ENCODE results near the gene CLTB. TPM values are rescaled to one million over a fixed set of nuclear protein-coding genes. Genes with fewer than 3 reads are reported as not detected.
"Not testable (repeated sequence)": the region's sequence is repeated elsewhere in the genome, so short reads cannot be mapped to it uniquely, and the experiment has no call there.

CLTB gene
- total RNA-seq, 2 donors from 2014 or later, result 39.6 to 57.3 TPM

DNA sequence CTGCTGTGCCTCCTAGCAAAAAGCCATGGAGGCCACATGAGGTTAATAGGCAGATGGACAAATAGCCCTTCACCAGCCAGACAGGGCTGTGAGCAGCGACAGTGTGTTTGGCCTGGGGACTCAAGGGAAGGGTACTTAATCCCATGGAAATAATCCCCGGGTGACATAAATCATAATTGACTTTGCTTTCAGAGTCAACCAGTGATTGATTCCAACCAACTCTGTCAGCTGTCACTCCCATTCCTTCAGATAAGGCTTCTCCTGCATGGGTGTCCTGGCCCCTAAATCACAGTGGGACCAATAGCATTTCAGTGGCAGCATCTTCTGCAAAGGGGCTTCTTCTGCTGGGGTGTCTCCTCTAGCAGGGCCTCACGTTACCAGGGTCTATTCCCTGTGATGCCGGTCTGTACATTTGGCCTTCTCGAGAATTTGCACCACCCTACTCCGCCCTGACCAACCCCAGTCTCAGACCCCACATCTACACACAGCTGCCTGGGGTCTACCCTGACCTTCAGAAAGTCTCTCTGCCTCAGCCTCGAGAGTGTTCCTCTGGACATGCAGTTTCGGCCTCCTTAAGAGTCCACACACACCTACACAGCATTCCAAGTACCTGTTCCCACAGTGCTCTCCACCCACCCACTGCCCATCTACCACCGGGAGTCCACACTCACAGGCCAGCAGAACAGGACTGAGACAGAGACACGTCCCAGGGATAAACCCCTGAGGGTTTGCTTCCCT, 3.7 kb downstream of the CLTB start:
- WGBS, 2 donors, result 74 to 86% methylated on average over 8 to 10 of the region's 10 CpGs
- DNase-seq (no peak), ATAC-seq (no peak)
- Histone ChIP-seq H3K4me3 (no peak overlapping the region), H3K9me3 (no peaks in the 10 kb centered on the region), H3K27me3 (no peaks in the 10 kb centered on the region), H3K4me1 (peaks cover 38% of the 10 kb centered on the region), H3K36me3 (replicated peaks in 1 of 2; ENCODE audit: insufficient read depth in 1 of 2, low read depth in 2 of 2) (peaks cover 0 to 5% of the 10 kb centered on the region in 2 donors), H3K27ac (no peak overlapping the region)
- intact Hi-C loops (cut with DNase I), result no loop called here
- TF ChIP-seq POLR2A (IDR thresholded peaks at IDR 0.05), result no peak
- TF ChIP-seq CTCF (IDR thresholded peaks at IDR 0.05), result no peak

- DNase-seq, result no peak
- Histone ChIP-seq H3K27ac (no peak overlapping the region), H3K4me3 (no peak overlapping the region), H3K4me1 (peaks cover 30% of the 10 kb centered on the region), H3K9me3 (no peaks in the 10 kb centered on the region), H3K36me3 (replicated peaks in 1 of 2; ENCODE audit: insufficient read depth in 1 of 2, low read depth in 2 of 2) (peaks cover 0 to 5% of the 10 kb centered on the region in 2 donors), H3K27me3 (no peaks in the 10 kb centered on the region)
- 87 to 91% methylated on average over 2 to 5 of the region's 5 CpGs for WGBS, 2 donors
- TF ChIP-seq CTCF (IDR thresholded peaks at IDR 0.05) (no peak), POLR2A (IDR thresholded peaks at IDR 0.05) (no peak)
- ATAC-seq, result no peak
- intact Hi-C loops (cut with DNase I), result no loop called here
Observed at GRCh38 chr5:176410486-176411180, 5.7 kb downstream of the CLTB start.

- DNase-seq (no peak), ATAC-seq (no peak)
- TF ChIP-seq CTCF (IDR thresholded peaks at IDR 0.05), result no peak
- TF ChIP-seq POLR2A (IDR thresholded peaks at IDR 0.05), result no peak
- WGBS, 2 donors, result 85 to 97% methylated on average over 4 of the region's 4 CpGs
- Histone ChIP-seq H3K4me3 (no peak overlapping the region), H3K36me3 (replicated peaks in 1 of 2; ENCODE audit: insufficient read depth in 1 of 2, low read depth in 2 of 2) (peaks cover 0 to 5% of the 10 kb centered on the region in 2 donors), H3K4me1 (peaks cover 21% of the 10 kb centered on the region), H3K9me3 (no peaks in the 10 kb centered on the region), H3K27me3 (no peaks in the 10 kb centered on the region), H3K27ac (no peak overlapping the region)
- intact Hi-C loops (cut with DNase I), result no loop called here
Observed at GRCh38 chr5:176409765-176410164, 6.6 kb downstream of the CLTB start.

DNA sequence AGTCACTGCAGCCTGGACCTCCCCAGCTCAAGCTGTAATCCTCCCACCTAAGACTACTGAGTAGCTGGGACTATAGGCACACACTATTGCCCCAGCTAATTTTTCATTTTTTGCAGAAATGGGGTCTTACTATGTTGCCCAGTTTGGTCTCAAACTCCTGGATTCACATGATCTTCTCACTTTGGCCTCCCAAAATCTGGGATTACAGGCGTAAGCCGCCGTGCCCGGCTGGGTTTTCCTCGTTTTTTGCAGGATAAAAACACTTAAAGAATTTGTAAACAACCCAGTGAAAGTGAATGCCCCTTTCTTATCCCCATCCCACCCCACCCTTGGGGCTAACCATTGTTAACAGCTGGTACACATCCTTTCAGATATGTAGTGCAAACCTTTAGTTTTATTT, 7.7 kb downstream of the CLTB start:
- 63 to 87% methylated on average over 5 of the region's 5 CpGs for WGBS, 2 donors
- intact Hi-C loops (cut with DNase I), result no loop called here
- H3K36me3 ChIP-seq (replicated peaks in 1 of 2; ENCODE audit: insufficient read depth in 1 of 2, low read depth in 2 of 2), result peaks cover 0 to 5% of the 10 kb centered on the region in 2 donors

GRCh38 chr5:176408252-176408573, 8.1 kb downstream of the CLTB start:
- DNase-seq; H3K27me3 ChIP-seq; intact Hi-C loops (cut with DNase I); H3K36me3 ChIP-seq (replicated peaks in 1 of 2; ENCODE audit: insufficient read depth in 1 of 2, low read depth in 2 of 2); ATAC-seq; H3K4me1 ChIP-seq; H3K9me3 ChIP-seq; H3K4me3 ChIP-seq; H3K27ac ChIP-seq: not testable (repeated sequence)
- 87 to 94% methylated on average over 10 of the region's 10 CpGs for WGBS, 2 donors

More for the DNA sequence above, 7.7 kb downstream of the CLTB start:
- TF ChIP-seq POLR2A (IDR thresholded peaks at IDR 0.05) (no peak), CTCF (IDR thresholded peaks at IDR 0.05) (no peak)
- DNase-seq (no peak), ATAC-seq (no peak)
- H3K9me3 ChIP-seq, result no peaks in the 10 kb centered on the region
- peaks cover 9% of the 10 kb centered on the region for H3K4me1 ChIP-seq
- no peak overlapping the region for H3K4me3 ChIP-seq
- no peaks in the 10 kb centered on the region for H3K27me3 ChIP-seq
- no peak overlapping the region for H3K27ac ChIP-seq

Data from body of pancreas (tissue), 4 donors.